ENCODE measurements around the gene GRIK4.

- TF ChIP-seq CTCF (conservative IDR thresholded peaks at IDR 0.05; ENCODE audit: low read length), result no peak
- TF ChIP-seq EZH2phosphoT487 (IDR thresholded peaks at IDR 0.05; ENCODE audit: borderline replicate concordance, low read depth, low read length), result no peak
Observed at GRCh38 chr11:120950880-120951279, 439.3 kb downstream of the GRIK4 start.

All from OCI-LY7 (cell line).